Right lobe of liver (tissue), 6 donors: ENCODE measurements around the gene PHC1. TPM values are rescaled to one million over a fixed set of nuclear protein-coding genes. Genes with fewer than 3 reads are reported as not detected.
"Not testable (repeated sequence)": the region's sequence is repeated elsewhere in the genome, so short reads cannot be mapped to it uniquely, and the experiment has no call there.

Source experiments
- ATAC-seq, 4 donors: fragments of 200-7000 bp; cut with Tn5 transposase; one replicate each; pipeline ENCODE4 v1.9.1; 2020; ENCODE audit warnings: mild to moderate bottlenecking in 4 of 4, moderate library complexity in 4 of 4
- DNase-seq, 3 donors: peaks; one replicate each; pipeline ENCODE4 v3.0.0-alpha.2; 2020
- H3K27ac ChIP-seq, 3 donors: fragments of 200-600 bp; one replicate each; pipeline ENCODE4 v1.8.0; 2022
- H3K27me3 ChIP-seq, 2 donors: fragments of 200-600 bp; one replicate each; pipeline ENCODE4 v1.8.0; 2022
- H3K36me3 ChIP-seq, 4 donors: fragments of 200-600 bp; sonication (generic) in 1 of 4; one replicate each; pipeline versions ENCODE4 v1.5.1 to v1.8.0; 2017 to 2022; ENCODE audit warnings: control low read depth in 1 of 4
- H3K4me1 ChIP-seq, 4 donors: fragments of 200-600 bp; sonication (generic) in 1 of 4; one replicate each; pipeline versions ENCODE4 v1.5.1 to v1.8.0; 2017 to 2022; ENCODE audit warnings: control low read depth in 1 of 4
- H3K4me3 ChIP-seq, 3 donors: fragments of 200-600 bp; one replicate each; pipeline ENCODE4 v1.8.0; 2022
- H3K9me3 ChIP-seq, 4 donors: fragments of 200-600 bp; sonication (generic) in 1 of 4; one replicate each; pipeline versions ENCODE4 v1.5.1 to v1.8.0; 2017 to 2022; ENCODE audit warnings: control low read depth in 1 of 4
- POLR2A ChIP-seq: fragments of 450-650 bp; IDR thresholded peaks from one replicate; pipeline ENCODE4 v1.6.1; 2017; ENCODE audit warnings: antibody characterized with exemption, mild to moderate bottlenecking
- WGBS: methylation state at CpG from one replicate; pipeline ENCODE4 v1.1.6; 2018; ENCODE audit warnings: low coverage, low lambda C conversion rate; ENCODE audit not compliant: insufficient coverage; ENCODE audit errors: missing lambda C conversion rate; 5-methylcytosine and 5-hydroxymethylcytosine counted together
- intact Hi-C, 2 donors: fragments of 100-400 bp; cut with DNase I; formaldehyde crosslinking; loops; one replicate each; pipeline versions ENCODE4 v1.11.2 to v1.14.1; 2022
- total RNA-seq, 6 experiments: library from RNA; depleted of rRNA in 2 of 6; stranded (reverse); fragments of >200 nt in 2 of 6; fragmentation: NEBNext Ultra II Directional in 3 of 6; extraction: Animal tissue kit (Norgen Biotek cat#: 25700) in 3 of 6; gene quantifications; one replicate each; pipeline versions ENCODE4 v1.1.0 to v1.2.4, GENCODE V29; 2016 to 2023
- TF ChIP-seq, protein P1 (sequence below), 4 donors: fragments of 200-600 bp in 3 of 4; fragments of 450-650 bp in 1 of 4; IDR thresholded peaks; one replicate each; pipeline versions ENCODE4 v1.5.1 to v1.8.0; 2016 to 2022; ENCODE audit warnings: antibody characterized with exemption in 4 of 4, mild to moderate bottlenecking in 2 of 4
- donor health status: DM: no; HTN: yes; CAD: no.
- donor health status: DM: no; HTN: no; CAD: no.
- donor health status: DM: no; HTN: no; CAD: no.
- donor health status: DM: no; HTN: yes; CAD: no.
- donor health status: DM: no; HTN: yes; CAD: no.

PHC1 gene
- total RNA-seq, 6 experiments from 2014 or later: 3.3 to 15.0 (median 7.4) TPM

DNA sequence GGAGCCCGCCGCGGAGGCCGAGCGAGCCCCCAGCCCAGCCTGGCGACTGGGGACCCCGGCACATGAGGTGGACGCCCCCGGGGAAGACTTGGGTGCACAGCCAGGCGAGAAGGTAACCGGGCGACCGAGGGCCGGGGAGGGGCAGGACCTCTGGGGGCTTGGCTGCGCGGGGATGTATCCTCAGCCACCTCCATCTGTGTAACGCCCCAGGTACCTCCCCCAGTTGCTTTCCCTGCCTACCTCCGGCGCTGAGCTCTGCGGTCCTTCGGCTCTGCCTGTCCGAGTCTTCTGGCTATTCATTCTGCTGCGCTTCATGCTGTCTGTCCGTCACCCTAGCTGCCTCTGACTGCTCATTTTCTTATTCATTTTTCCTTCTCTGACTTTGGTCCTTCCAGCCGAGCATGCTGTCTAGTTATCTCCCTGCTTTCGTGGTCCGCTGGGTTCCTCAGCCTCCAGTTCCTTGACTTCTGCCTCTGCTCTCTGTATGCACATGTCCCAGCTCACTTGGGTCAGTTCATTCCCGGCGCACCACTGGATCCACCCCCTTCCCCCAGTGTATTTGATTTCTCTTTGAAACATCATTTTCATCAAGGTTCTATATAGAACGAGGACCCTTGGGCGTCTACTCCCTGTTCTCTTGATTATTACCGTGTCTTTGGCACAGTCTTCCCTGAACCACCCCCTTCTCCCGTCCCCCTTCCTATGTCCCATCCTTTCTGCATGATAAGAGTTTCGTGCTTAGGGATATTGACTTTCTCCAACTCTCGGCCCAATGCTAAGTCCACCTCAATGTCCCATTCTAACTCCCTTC, 612 bp downstream of the PHC1 start:
- TF ChIP-seq, protein P1, sequence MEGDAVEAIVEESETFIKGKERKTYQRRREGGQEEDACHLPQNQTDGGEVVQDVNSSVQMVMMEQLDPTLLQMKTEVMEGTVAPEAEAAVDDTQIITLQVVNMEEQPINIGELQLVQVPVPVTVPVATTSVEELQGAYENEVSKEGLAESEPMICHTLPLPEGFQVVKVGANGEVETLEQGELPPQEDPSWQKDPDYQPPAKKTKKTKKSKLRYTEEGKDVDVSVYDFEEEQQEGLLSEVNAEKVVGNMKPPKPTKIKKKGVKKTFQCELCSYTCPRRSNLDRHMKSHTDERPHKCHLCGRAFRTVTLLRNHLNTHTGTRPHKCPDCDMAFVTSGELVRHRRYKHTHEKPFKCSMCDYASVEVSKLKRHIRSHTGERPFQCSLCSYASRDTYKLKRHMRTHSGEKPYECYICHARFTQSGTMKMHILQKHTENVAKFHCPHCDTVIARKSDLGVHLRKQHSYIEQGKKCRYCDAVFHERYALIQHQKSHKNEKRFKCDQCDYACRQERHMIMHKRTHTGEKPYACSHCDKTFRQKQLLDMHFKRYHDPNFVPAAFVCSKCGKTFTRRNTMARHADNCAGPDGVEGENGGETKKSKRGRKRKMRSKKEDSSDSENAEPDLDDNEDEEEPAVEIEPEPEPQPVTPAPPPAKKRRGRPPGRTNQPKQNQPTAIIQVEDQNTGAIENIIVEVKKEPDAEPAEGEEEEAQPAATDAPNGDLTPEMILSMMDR (IDR thresholded peaks at IDR 0.05): no peak
- no peak for TF ChIP-seq POLR2A
- no peaks in the 10 kb centered on the region for H3K4me1 ChIP-seq
- 6% methylated on average over 18 of the region's 35 CpGs for WGBS
- peak; percentile 83 to 95 (median 89) for ATAC-seq
- peak overlapping the region in 2 of 3 donors; percentile 32 to 34 for H3K27ac ChIP-seq
- peak; percentile 64 to 71 (median 69) for DNase-seq
- no peaks in the 10 kb centered on the region for H3K36me3 ChIP-seq
- H3K9me3 ChIP-seq: no peaks in the 10 kb centered on the region
- H3K27me3 ChIP-seq: no peaks in the 10 kb centered on the region
- intact Hi-C loops: no loop called here
- H3K4me3 ChIP-seq: peak overlapping the region; percentile 57 to 73 (median 71)

DNA sequence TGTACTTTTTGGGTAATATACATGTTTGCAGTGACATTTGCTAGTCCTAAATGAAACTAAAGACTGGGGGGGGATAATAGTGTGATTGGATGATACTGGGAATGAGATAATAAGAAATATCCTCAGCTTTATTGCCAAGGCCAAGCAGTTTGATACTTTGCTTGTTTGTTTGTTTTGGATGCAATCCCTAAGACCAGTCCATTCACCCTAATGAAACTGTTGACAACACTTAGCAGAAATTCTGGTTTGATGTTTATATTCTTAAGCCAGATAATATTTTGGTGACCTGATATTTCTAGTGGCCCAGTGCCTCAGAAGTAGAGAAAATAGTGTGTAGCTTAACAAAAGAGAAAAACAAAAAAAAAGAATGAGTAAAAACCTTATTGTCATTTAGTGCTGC, 1.8 kb downstream of the PHC1 start:
- no peak for ATAC-seq
- Histone ChIP-seq H3K9me3 (no peaks in the 10 kb centered on the region), H3K4me3 (no peak overlapping the region), H3K27me3 (no peaks in the 10 kb centered on the region), H3K36me3 (no peaks in the 10 kb centered on the region), H3K27ac (no peak overlapping the region), H3K4me1 (no peaks in the 10 kb centered on the region)
- TF ChIP-seq POLR2A: no peak
- TF ChIP-seq, protein P1 (IDR thresholded peaks at IDR 0.05): no peak
- no peak for DNase-seq
- intact Hi-C loops: no loop called here

DNA sequence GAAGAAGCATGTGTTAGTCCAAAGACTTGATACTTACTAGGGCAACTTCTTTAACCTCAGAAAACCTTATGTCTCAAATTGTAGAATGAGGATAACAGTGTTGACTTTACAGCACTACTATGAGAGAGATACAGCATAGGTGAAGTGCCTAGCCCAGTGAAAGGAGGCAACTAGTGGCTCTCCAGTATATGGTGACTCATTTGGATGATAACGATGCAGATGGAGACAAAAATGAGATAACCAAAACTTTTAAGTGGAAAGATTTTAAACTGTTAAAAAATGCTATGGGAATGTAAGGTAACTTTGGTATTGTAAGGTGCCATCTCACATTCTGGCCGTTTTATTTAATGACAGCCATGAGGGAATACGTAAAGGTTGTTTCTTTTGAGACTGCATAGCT, 2.7 kb downstream of the PHC1 start:
- ATAC-seq (no peak), DNase-seq (no peak)
- Histone ChIP-seq H3K36me3 (no peaks in the 10 kb centered on the region), H3K27ac (no peak overlapping the region), H3K9me3 (no peaks in the 10 kb centered on the region), H3K4me1 (no peaks in the 10 kb centered on the region), H3K27me3 (no peaks in the 10 kb centered on the region), H3K4me3 (no peak overlapping the region)
- intact Hi-C loops: no loop called here
- 78% methylated on average over 3 of the region's 3 CpGs for WGBS
- TF ChIP-seq, protein P1 (IDR thresholded peaks at IDR 0.05): no peak

DNA sequence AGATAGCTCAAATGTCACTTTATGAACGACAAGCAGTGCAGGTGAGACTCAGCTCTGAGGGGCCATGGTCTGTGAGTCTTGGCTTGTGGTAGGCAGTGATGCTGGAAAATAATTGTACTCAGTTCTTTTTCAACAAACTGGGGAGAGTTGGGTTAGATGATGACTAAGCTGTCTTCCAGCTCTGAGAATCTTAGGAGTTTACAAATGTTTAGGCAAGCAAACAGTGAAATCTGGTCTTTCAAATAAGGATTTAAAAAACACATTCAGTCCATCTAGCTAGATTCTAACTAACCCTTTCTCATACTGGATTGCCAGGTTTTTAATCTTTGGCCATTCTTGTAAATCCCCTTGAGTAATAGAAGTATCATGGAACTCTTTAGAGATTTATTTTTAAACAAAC, 3.4 kb downstream of the PHC1 start:
- H3K27ac ChIP-seq: no peak overlapping the region
- H3K9me3 ChIP-seq: no peaks in the 10 kb centered on the region
- H3K4me3 ChIP-seq: no peak overlapping the region
- ATAC-seq (no peak), DNase-seq (no peak)
- no peaks in the 10 kb centered on the region for H3K27me3 ChIP-seq
- no peak for TF ChIP-seq POLR2A
- TF ChIP-seq, protein P1 (IDR thresholded peaks at IDR 0.05): no peak
- H3K4me1 ChIP-seq: no peaks in the 10 kb centered on the region
- no CpG with 5 or more reads among the region's 1 CpG for whole genome bisulfite sequencing
- intact Hi-C loops: no loop called here
- H3K36me3 ChIP-seq: peaks cover 0 to 2% (median 0%) of the 10 kb centered on the region in 4 donors

DNA sequence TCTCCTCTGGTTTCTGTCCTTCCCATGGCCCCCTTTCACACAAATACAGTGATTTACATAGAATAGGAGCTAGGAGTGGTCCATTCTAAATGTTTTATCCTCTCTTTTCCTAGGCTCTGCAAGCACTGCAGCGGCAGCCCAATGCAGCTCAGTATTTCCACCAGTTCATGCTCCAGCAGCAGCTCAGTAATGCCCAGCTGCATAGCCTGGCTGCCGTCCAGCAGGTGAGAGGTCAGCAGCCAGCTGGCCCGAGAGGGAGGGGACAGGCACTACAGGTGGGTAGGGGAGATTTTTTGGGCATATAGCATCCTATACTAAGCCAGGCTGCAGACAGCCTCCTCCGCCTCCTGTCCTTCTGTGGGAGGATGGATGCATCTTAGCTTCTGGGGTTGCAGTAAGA, 5.3 kb downstream of the PHC1 start:
- 70% methylated on average over 2 of the region's 4 CpGs for WGBS
- H3K4me1 ChIP-seq, H3K27ac ChIP-seq, H3K27me3 ChIP-seq, intact Hi-C loops, H3K4me3 ChIP-seq, H3K9me3 ChIP-seq, H3K36me3 ChIP-seq, DNase-seq: not testable (repeated sequence)
- ATAC-seq: peak; percentile 60 to 64 (median 64)
